GM23248 (cell line): ENCODE measurements around the gene TRMT2A.

Experiments used
- EZH2 ChIP-seq: fragments of 200-600 bp; sonication (generic); IDR thresholded peaks from 2 replicates; pipeline ENCODE4 v1.6.1; 2018; ENCODE audit warnings: antibody characterized with exemption, mild to moderate bottlenecking; ENCODE audit not compliant: insufficient read depth, poor library complexity, severe bottlenecking
- EZH2phosphoT487 ChIP-seq: fragments of 200-600 bp; sonication (generic); IDR thresholded peaks from 2 replicates; pipeline ENCODE4 v1.6.1; 2018; ENCODE audit warnings: antibody characterized with exemption, moderate library complexity, mild to moderate bottlenecking, low read depth; ENCODE audit not compliant: insufficient read depth

DNA sequence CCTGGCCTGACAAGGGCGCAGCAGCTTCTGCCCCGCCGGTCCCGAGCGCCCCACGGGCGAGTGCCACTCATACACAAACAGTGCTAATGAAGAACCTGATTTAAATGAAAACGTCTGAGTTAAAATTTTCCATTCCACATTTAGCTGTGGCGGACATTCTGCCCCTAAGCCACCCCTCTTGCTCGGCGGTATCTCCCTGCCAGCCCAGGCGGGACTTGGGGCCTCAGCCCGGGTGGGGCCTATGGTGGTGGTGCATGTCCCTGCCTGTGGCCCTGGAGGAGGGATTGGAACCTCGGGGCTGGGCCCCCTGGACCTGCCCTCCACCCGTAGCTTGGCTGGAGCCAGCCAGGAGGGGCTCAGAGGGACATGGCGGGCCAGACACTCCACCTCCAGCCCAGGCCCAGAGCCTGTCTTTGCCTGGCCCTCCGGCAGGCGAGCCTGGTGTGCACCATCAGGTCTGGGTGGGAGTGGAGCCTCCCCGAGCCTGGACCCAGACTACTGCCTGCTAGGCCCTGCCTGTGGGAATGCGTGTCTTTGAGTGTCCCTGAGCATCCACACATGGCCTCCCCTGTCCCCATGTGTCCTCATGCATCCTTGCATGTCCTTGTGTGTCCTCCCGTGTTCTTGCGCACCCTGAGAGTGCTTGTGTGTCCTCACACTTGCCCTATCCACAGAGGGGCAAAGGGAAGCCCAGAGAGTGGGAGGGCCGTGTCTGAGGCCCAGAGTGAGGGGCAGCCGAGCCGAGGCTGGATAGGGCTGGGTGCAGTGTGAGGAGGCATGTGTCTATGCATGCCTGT is 19.0 kb upstream of the TRMT2A start:
- TF ChIP-seq EZH2phosphoT487 (no peak), EZH2 (no peak)
